MM.1S (cell line): ENCODE data around the gene RASGEF1C.

Source experiments
- EZH2phosphoT487 ChIP-seq: fragments of 300-600 bp; sonication (generic); IDR thresholded peaks from 2 replicates; pipeline ENCODE4 v1.6.1; 2018; ENCODE audit warnings: antibody characterized with exemption, low read length
- TF ChIP-seq, protein P1 (sequence below): fragments of 300-600 bp; sonication (generic); IDR thresholded peaks from 2 replicates; pipeline ENCODE4 v1.5.1; 2016; ENCODE audit warnings: antibody characterized with exemption, low read length, mixed read lengths

DNA sequence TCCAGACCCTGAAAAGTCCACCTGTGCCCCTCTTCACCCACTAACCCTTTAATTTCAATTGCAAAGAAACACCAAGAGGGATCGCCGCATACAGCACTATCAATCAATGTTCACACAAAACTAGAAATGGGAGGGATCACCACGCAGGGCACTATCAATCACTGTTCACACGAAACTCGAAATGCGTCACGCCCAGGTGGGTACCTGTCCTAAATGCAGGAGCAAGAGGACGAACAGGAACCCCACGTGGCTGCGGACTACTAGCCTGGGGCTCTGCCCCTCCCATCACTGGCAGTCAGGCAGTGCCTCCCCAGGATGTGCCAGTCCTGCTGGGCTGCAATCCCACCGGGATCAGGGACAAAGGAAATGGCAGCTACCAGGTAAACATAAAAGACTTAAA is 28.2 kb downstream of the RASGEF1C start:
- TF ChIP-seq, protein P1, sequence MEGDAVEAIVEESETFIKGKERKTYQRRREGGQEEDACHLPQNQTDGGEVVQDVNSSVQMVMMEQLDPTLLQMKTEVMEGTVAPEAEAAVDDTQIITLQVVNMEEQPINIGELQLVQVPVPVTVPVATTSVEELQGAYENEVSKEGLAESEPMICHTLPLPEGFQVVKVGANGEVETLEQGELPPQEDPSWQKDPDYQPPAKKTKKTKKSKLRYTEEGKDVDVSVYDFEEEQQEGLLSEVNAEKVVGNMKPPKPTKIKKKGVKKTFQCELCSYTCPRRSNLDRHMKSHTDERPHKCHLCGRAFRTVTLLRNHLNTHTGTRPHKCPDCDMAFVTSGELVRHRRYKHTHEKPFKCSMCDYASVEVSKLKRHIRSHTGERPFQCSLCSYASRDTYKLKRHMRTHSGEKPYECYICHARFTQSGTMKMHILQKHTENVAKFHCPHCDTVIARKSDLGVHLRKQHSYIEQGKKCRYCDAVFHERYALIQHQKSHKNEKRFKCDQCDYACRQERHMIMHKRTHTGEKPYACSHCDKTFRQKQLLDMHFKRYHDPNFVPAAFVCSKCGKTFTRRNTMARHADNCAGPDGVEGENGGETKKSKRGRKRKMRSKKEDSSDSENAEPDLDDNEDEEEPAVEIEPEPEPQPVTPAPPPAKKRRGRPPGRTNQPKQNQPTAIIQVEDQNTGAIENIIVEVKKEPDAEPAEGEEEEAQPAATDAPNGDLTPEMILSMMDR, result no peak
- no peak for TF ChIP-seq EZH2phosphoT487
